Fibroblast of villous mesenchyme (primary cell): Measurements from ENCODE around the gene SLC5A5. TPM values are rescaled to one million over a fixed set of nuclear protein-coding genes. Genes with fewer than 3 reads are reported as not detected.

ENCODE experiments used
- DNase-seq: peaks from one replicate; pipeline ENCODE4 v3.0.0-alpha.2; 2010; ENCODE audit warnings: low read depth
- H3K4me3 ChIP-seq: 2 replicates; pipeline ENCODE4 v1.5.1; 2011; ENCODE audit warnings: low read depth, mild to moderate bottlenecking, low read length
- total RNA-seq: library from RNA; depleted of rRNA; stranded (reverse); fragments of >200 nt; gene quantifications from 2 replicates; pipeline ENCODE4 v1.2.3, GENCODE V29; 2012
- TF ChIP-seq, protein P1 (sequence below): IDR thresholded peaks from 2 replicates; pipeline ENCODE4 v1.5.1; 2012; ENCODE audit warnings: low read depth, mild to moderate bottlenecking, low read length; ENCODE audit not compliant: insufficient read depth

The SLC5A5 gene
- total RNA-seq, 1 donor = not detected

- TF ChIP-seq, protein P1, sequence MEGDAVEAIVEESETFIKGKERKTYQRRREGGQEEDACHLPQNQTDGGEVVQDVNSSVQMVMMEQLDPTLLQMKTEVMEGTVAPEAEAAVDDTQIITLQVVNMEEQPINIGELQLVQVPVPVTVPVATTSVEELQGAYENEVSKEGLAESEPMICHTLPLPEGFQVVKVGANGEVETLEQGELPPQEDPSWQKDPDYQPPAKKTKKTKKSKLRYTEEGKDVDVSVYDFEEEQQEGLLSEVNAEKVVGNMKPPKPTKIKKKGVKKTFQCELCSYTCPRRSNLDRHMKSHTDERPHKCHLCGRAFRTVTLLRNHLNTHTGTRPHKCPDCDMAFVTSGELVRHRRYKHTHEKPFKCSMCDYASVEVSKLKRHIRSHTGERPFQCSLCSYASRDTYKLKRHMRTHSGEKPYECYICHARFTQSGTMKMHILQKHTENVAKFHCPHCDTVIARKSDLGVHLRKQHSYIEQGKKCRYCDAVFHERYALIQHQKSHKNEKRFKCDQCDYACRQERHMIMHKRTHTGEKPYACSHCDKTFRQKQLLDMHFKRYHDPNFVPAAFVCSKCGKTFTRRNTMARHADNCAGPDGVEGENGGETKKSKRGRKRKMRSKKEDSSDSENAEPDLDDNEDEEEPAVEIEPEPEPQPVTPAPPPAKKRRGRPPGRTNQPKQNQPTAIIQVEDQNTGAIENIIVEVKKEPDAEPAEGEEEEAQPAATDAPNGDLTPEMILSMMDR = no peak
- no peak for DNase-seq
- H3K4me3 ChIP-seq = no peak overlapping the region
Measured at GRCh38 chr19:17832443-17833208, 39.1 kb upstream of the SLC5A5 start.

GRCh38 chr19:17834350-17835181 is 37.2 kb upstream of the SLC5A5 start:
- H3K4me3 ChIP-seq = no peak overlapping the region
- TF ChIP-seq, protein P1 = peak; percentile 4
- DNase-seq = no peak

GRCh38 chr19:17835182-17836006 is 36.4 kb upstream of the SLC5A5 start:
- no peak for DNase-seq
- no peak overlapping the region for H3K4me3 ChIP-seq
- TF ChIP-seq, protein P1 = no peak

DNA sequence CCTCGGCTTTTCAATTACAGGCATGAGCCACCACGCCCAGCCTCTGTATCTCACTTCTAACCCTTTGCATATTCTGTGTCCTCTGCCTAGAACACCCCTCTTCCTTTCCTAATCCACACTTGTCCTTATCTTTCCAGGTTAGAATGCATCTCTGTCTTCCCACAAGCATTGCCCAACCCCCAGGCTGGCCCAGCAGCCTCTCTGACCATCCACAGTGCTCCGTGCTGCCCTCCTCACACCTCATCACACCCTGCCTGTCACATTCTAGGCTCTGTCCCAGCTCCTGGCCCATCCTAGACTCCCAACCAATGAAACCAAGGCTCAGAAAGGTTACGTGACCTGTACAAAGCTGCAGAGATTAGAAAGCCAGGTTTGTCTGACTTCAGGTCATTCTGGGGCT is 35.2 kb upstream of the SLC5A5 start:
- no peak overlapping the region for H3K4me3 ChIP-seq
- DNase-seq = no peak
- TF ChIP-seq, protein P1 = no peak

DNA sequence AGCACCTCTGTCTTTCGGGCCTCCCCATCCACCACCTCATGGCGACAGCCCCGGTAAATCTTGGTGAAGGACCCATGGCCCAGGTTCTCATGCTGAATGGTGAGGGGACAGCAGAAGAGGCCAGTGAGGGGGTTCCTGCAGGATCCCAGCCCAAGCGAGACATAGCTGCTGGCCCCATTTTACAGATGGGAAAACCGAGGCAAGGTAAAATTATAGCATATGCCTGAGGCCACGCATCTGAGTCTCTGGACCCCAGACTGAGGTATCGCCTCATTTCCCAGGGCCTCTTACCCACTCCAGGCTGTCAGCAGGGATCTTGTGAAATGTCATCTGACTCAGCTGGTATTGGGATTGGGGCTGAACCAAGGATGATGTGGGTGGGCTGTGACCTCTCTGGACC is 33.8 kb upstream of the SLC5A5 start:
- TF ChIP-seq, protein P1 = no peak
- H3K4me3 ChIP-seq = no peak overlapping the region
- no peak for DNase-seq

DNA sequence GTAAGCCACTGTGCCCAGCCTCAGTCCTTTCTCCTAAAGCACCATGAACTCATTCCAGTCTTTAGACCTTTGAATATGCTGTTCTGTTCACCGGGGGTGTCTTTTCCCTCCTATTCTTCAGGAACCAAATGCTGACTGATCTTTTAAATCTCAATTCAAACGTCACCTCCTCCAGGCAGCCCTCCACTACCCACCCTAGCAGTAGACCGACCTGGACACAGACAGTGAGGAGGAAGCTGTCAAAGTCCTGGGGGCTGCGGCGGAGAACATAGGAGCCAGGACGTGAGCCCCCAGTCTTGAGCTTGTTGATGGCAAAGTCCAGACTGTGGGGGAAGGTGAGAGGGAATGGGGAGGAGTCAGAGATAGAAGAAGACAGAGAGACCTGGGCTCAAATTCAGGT is 31.7 kb upstream of the SLC5A5 start:
- DNase-seq = no peak
- no peak overlapping the region for H3K4me3 ChIP-seq
- TF ChIP-seq, protein P1 = no peak
